GM13977 (cell line): ENCODE data around the gene SLC25A5.
"Not testable (repeated sequence)": the region's sequence is repeated elsewhere in the genome, so short reads cannot be mapped to it uniquely, and the experiment has no call there.

ENCODE experiments used
- DNase-seq: peaks from one replicate; pipeline ENCODE4 v3.0.0; 2012; ENCODE audit warnings: low spot score
- in situ Hi-C: fragments of 300-500 bp; cut with MboI; formaldehyde crosslinking; loops from one replicate; pipeline ENCODE4 v1.12.0; 2022; ENCODE audit warnings: low sequenced_read_pairs, low pct_unique_long_range_greater_than_20kb, mixed read lengths, inconsistent platforms; ENCODE audit not compliant: unreplicated experiment
- TF ChIP-seq, protein P1 (sequence below): IDR thresholded peaks from 2 replicates; pipeline ENCODE4 v1.5.1; 2012; ENCODE audit warnings: mild to moderate bottlenecking, control low read depth; ENCODE audit not compliant: insufficient read depth; ENCODE audit errors: extremely low read depth, missing control alignments

SLC25A5 gene

DNA sequence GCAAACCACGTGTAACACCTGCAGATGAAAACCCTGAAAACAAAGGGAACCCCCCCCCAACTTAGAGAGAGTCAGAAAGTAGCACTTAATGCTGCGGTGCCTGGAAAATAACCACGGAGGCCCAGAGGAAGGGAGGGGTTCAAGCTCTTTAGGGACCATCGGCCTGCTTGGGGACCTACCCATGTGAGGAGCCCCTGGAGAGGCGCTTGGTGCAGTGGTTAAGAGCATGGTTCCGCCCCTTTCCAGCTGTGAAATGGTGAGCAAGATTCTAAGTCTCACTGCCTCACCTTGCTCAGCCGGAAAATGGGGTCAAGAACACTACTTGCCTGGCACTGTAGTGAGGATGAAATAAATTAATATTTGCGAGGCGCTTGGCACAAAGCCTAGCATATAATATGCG is 13.8 kb downstream of the SLC25A5 start:
- no peak for DNase-seq
- in situ Hi-C loops, result no loop called here
- TF ChIP-seq, protein P1, sequence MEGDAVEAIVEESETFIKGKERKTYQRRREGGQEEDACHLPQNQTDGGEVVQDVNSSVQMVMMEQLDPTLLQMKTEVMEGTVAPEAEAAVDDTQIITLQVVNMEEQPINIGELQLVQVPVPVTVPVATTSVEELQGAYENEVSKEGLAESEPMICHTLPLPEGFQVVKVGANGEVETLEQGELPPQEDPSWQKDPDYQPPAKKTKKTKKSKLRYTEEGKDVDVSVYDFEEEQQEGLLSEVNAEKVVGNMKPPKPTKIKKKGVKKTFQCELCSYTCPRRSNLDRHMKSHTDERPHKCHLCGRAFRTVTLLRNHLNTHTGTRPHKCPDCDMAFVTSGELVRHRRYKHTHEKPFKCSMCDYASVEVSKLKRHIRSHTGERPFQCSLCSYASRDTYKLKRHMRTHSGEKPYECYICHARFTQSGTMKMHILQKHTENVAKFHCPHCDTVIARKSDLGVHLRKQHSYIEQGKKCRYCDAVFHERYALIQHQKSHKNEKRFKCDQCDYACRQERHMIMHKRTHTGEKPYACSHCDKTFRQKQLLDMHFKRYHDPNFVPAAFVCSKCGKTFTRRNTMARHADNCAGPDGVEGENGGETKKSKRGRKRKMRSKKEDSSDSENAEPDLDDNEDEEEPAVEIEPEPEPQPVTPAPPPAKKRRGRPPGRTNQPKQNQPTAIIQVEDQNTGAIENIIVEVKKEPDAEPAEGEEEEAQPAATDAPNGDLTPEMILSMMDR, result no peak

DNA sequence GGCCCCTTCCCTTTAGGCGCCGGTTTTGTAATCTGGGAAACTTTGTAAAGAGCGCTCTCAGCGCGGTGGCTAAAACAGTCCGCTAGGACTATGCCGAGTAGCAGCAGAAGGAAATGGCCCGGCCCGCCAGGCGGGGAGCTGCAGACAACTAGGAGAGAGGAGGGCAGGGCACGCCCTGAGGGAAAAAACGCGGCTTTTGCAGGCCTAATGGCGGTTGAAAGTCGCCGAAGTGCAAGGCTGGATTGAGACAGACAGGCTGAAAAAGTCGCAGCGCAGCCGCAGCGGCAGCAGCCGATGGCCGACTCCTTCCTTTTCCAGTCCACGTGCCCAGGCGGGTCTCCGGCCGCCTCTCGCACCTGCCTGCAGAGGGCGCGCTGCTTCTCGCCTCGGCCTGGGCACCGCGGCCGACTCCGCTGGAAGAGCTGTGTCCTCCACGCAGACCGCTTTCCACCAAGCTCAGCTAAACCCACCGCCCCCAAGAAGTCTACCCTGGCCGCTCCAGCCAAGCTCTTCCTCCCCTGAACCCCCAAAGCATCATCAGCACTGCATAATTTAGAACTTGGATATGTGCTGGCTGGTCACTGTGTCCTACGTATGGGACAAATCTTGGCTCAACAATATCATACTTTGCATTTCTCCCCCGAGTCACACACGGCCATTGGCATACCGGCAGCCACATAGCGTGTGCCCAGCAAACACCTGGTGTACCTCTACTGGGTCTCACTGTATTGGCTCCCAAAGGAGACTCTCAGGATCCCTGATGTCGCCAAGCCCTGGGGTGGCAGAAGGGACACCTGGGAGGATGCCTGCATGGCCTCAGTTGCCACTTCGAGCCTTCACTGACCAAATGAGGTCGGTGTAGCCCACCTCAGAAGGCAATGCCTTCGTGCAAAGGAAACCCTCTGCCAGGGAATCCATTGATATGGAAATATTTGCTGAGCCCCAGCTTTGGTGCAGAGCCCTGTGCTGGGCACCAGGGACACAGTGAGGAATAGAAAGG is 14.5 kb downstream of the SLC25A5 start:
- DNase-seq, result peak; percentile 71

DNA sequence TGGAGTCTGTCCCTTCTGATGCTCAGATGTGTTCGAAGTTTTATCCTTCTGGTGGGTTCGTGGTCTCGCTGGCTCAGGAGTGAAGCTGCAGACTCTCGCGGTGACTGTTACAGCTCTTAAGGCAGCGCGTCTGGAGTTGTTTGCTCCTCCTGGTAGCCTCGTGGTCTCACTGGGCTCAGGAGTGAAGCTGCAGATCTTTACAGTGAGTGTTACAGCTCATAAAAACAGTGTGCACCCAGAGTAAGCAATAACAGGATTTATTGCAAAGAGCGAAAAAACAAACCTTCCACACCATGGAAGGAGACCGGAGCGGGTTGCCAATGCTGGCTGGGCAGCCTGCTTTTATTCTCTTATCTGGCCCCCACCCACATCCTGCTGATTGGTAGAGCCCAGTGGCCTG is 18.5 kb downstream of the SLC25A5 start:
- no peak for DNase-seq
- in situ Hi-C loops, result no loop called here
- TF ChIP-seq, protein P1, result no peak

More for the DNA sequence above, 14.5 kb downstream of the SLC25A5 start:
- in situ Hi-C loops, result no loop called here
- TF ChIP-seq, protein P1, result peak; percentile 84

DNA sequence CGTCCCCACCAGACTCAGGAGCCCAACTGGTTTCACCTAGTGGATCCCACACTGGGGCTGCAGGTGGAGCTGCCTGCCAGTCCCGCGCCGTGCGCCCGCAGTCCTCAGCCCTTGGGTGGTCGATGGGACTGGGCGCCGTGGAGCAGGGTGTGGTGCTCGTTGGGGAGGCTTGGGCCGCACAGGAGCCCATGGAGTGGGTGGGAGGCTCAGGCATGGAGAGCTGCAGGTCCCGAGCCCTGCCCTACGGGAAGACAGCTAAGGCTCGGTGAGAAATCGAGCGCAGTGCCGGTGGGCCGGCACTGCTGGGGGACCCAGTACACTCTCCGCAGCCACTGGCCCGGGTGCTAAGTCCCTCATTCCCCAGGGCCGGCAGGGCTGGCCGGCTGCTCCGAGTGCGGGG is 19.5 kb downstream of the SLC25A5 start:
- in situ Hi-C loops, DNase-seq: not testable (repeated sequence)

DNA sequence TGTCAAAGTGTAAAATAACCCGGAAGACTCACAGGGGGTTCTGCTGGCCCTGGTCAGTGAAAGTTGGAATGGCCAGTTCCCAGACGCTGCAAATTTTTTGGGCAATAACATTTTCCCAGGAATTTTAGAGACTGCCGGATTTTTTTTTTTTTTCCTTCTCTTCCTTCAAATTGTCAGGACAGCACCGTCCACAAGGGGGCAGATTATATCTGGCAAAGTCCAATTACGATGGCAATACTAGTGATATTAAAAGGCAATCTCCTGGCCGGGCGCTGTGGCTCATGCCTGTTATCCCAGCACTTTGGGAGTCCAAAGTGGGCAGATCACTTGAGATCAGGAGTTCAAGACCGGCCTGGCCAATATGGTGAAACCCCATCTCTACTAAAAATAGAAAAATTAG is 20.5 kb downstream of the SLC25A5 start:
- TF ChIP-seq, protein P1, result peak; percentile 62
- peak; percentile 60 for DNase-seq
- in situ Hi-C loops, result no loop called here

DNA sequence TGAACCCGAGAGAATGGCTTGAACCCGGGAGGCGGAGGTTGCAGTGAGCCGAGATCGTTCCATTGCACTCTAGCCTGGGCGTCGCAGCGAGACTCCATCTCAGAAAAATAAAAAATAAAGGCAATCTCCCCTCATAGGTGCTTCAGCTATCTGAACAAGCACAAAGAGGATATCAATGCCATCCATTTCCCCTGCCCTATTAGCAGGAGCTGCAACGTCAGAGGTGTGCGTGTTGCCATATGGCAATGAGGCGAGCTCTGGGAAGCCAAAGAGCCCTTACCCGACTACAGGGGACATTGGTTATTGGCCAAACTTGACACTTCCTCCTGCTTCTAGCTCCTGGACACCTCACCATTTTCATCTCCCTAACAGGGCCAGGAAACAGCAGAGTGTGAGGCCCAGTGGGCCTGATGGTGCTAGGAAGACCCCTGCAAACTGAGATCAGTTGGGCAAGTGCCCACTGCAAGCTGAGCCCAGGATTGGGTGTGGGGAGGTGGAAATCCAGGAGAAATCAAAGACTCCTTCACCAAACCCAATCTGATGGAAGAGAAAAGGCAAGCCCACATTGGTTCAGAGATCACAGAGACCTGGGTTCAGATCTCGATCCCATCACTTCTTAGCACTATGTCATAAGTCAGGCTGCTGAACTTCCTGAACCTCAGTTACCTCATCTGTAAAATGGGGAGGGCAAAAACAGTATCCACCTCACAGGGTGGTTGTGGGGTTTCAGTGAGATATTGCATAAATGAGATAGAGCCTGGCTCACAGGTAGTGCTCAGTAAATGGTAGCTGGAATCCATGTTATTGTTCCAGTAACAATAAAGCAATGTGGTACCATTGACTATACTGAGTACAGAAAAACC is 21.2 kb downstream of the SLC25A5 start:
- in situ Hi-C loops, result no loop called here
- TF ChIP-seq, protein P1, result no peak
- no peak for DNase-seq
